Ramos (cell line): ENCODE results near the gene QARS1.

Experiments
- in situ Hi-C: fragments of 300-500 bp; cut with MboI; formaldehyde crosslinking; loops from one replicate; pipeline ENCODE4 v1.14.3; 2022; ENCODE audit warnings: low sequenced_read_pairs; ENCODE audit not compliant: unreplicated experiment

QARS1 gene

DNA sequence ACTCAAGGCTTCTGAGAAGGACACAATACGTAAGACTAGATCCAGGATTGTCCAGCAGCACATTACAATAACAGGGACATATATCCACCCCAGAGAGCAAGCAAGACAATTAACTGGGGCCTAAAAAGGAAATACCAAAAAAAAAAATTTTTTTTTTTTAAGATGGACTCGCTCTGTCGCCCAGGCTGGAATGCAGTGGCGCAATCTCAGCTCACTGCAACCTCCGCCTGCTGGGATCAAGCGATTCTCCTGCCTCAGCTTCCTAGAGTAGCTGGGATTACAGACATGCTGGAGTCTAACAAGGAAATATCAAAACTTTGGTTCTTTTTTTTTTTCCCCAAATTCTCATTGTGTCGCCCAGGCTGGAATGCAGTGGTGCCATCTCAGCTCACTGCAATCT lies 46.5 kb downstream of the QARS1 start:
- in situ Hi-C loops, result no loop called here

- in situ Hi-C loops, result no loop called here
Observed at GRCh38 chr3:49057268-49057667, 47.3 kb downstream of the QARS1 start.

DNA sequence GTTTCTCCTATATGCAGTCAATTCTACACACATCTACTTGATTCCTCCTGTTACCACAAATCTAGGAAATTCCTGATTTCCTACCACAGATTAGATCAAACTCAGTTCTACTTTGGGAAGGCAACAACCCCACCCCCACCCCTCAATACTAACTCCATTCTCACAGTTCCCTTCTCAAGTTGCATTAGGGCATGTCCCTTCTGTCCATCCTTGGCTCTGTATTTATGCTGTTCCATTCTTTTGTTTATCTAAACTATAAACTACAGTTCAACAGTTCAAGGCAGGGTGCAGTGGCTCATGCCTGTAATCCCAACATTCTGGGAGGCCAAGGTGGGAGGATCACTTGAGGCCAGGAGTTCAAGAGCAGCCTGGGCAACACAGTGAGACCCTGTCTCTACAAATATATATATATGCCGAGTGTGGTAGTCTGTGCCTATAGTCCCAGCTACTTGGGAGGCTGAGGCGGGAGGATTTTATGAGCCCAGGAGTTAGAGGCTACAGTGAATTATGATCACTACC lies 50.2 kb downstream of the QARS1 start:
- in situ Hi-C loops, result no loop called here

DNA sequence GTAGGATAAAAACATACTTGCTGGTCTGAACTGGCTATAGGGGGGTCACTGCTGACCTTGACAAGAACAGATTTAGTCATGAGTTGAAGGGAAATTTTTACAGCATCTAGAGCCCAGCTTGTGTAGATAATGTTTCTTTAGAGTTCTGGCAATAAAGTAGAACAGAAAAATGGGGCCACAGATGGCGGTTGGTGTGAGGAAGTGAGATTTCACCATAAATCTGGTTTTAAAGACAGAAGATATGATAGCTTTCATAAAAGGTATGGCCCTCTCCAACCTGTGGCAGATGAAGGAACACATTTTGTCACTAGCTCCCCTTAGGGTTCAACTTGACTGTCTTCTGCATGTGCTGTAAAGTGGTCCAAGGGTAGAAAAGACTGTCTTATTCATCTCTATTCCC lies 51.0 kb downstream of the QARS1 start:
- in situ Hi-C loops, result no loop called here
